Activated CD8-positive, alpha-beta memory T cell treated with anti-CD3 and anti-CD28 coated beads, Interleukin-2, amount 50 U/mL, for 4 hours (primary cell): ENCODE data around the gene TNFRSF8.

Experiments used
- DNase-seq: peaks from one replicate; pipeline ENCODE4 v3.0.0-alpha.2; 2020

Gene TNFRSF8

GRCh38 chr1:12123172-12123571, 60.1 kb downstream of the TNFRSF8 start:
- no peak for DNase-seq

GRCh38 chr1:12124693-12125421, 61.8 kb downstream of the TNFRSF8 start:
- peak; percentile 83 for DNase-seq

GRCh38 chr1:12125422-12126355, 62.6 kb downstream of the TNFRSF8 start:
- DNase-seq: no peak

- DNase-seq: no peak
These were observed 63.7 kb downstream of the TNFRSF8 start for GRCh38 chr1:12126781-12127180.

GRCh38 chr1:12127206-12127810, 64.2 kb downstream of the TNFRSF8 start:
- DNase-seq: no peak

DNA sequence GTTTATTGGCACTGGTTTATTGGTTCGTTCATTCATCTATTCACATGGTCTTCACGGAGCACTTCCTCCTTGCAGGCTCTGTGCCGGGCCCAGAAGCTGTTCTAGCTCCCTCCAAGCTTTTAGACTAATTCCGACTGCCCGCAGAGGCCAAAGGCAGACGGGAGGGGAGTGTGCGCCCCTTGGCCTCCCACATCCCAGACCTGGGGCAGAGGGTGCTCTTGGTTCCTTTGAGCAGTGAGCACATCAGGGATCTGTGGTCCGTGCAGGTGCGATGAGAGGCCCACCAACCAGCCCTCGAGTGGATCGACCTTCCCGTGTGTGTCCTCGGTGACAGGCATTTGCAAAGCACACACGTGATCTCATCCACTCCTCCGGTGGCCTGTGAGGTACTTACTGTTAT, 65.0 kb downstream of the TNFRSF8 start:
- DNase-seq: no peak

DNA sequence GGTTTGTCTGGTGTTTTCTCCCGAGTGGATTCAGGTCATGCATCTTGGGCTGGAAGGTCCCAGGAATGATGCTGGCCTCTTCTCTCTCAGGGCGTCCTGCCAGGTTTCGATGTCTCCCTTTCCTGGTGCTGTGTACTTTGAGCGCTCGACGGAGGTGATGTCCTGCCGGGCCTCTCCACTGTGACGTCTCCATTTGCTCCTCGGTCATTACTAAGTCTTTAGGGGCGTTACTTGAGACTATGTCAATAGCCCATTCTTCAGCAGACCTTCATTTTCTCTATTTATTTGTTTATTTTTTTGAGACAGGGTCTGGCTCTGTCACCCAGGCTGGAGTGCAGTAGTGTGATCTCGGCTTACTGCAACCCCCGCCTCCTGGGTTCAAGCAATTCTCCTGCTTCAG, 66.5 kb downstream of the TNFRSF8 start:
- no peak for DNase-seq

GRCh38 chr1:12130466-12131130, 67.5 kb downstream of the TNFRSF8 start:
- DNase-seq: no peak

DNA sequence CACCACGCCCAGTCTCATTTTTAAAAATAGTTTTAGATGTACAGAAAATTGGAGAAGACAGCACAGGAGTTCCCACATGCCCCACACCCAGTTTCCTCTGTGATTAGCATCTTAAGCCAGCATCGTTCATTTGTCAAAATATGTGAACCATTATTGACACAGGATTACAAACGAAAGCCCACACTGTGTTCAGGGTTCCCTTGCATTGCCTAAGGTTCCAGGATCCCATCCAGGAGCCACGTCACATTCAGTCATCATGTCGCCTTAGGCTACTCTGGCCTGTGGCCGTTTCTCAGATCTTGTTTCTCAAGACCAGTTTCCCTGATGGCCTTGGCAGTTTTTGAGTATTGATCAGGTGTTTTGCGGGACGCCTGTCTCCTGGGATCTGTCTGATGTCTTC, 69.0 kb downstream of the TNFRSF8 start:
- DNase-seq: no peak

GRCh38 chr1:12134716-12135115, 71.6 kb downstream of the TNFRSF8 start:
- no peak for DNase-seq

- DNase-seq: no peak
These were observed 72.5 kb downstream of the TNFRSF8 start for GRCh38 chr1:12135612-12136011.

GRCh38 chr1:12136916-12137610, 74.0 kb downstream of the TNFRSF8 start:
- DNase-seq: no peak

DNA sequence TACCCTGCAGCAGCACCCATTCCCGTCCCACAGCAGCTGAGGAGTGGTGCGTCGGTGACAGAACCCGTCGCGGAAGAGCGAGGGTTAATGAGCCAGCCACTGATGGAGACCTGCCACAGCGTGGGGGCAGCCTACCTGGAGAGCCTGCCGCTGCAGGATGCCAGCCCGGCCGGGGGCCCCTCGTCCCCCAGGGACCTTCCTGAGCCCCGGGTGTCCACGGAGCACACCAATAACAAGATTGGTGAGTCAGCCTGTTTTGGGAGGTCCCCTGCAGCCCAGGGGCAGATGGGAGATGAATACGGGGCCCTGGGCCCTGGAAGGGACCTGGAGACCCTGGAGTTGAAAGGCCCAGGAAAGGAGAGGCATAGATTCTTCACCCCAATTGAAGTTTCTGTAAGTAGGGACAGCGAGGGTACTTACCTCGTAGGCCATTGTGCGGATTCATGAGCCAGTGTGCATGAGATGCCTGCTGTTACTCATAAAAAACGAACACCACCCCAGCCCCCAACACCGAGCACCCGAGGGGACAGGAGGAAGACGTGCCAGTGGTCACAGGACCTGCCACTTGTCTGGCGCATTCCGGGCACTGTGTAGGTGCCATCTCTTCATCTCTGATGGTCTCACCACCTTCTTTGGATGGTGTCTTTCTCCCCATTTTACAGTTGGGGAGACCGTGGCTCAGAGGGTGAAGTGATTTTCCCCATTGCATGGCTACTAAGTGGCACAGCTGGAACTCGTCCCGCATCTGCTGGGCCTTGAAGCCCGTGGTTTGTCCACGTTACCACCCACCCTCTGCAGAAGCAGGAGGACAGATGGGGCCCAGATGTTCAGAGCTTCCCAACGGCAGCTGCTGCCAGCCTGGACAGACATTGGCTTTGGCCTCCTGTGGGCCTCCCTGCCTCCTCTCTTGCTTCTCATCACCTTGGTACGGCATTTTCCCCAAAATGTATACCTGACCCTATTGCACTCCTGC, 75.4 kb downstream of the TNFRSF8 start:
- no peak for DNase-seq

DNA sequence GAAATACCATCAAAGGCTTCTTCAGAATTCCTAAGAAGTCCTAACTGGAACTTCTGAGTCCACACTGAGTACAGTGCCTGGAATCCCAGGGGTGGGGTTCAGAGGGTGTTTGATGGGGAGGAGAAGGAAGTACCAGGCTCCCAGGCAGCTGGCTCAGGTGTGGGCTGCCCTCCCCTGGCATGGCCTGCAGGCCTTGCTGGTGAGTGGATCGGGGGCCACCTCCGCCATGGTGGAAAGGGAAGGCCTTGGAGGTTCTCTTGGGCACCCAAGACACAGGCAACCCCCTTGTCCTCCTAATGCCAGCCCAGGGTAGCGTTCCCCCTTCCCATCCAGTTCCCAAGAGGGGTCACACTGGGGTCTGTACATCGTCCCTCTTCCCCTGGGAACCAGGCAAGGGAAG, 76.9 kb downstream of the TNFRSF8 start:
- DNase-seq: no peak

GRCh38 chr1:12140515-12141162, 77.5 kb downstream of the TNFRSF8 start:
- no peak for DNase-seq

GRCh38 chr1:12141163-12141850, 78.2 kb downstream of the TNFRSF8 start:
- DNase-seq: no peak

- no peak for DNase-seq
These were observed 79.2 kb downstream of the TNFRSF8 start for GRCh38 chr1:12142141-12142823.

DNA sequence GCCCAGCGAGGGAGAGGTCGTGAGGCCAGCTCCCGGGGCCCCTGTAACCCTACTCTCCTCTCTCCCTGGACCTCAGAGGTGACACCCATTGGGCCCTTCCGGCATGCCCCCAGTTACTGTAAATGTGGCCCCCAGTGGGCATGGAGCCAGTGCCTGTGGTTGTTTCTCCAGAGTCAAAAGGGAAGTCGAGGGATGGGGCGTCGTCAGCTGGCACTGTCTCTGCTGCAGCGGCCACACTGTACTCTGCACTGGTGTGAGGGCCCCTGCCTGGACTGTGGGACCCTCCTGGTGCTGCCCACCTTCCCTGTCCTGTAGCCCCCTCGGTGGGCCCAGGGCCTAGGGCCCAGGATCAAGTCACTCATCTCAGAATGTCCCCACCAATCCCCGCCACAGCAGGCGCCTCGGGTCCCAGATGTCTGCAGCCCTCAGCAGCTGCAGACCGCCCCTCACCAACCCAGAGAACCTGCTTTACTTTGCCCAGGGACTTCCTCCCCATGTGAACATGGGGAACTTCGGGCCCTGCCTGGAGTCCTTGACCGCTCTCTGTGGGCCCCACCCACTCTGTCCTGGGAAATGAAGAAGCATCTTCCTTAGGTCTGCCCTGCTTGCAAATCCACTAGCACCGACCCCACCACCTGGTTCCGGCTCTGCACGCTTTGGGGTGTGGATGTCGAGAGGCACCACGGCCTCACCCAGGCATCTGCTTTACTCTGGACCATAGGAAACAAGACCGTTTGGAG, 80.0 kb downstream of the TNFRSF8 start:
- no peak for DNase-seq
